ENCODE data around the gene CARD19. TPM values are rescaled to one million over a fixed set of nuclear protein-coding genes. Genes with fewer than 3 reads are reported as not detected.

Gene CARD19, protein sequence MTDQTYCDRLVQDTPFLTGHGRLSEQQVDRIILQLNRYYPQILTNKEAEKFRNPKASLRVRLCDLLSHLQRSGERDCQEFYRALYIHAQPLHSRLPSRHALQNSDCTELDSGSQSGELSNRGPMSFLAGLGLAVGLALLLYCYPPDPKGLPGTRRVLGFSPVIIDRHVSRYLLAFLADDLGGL
- 75.9 and 77.7 TPM in 2 replicates for total RNA-seq

DNA sequence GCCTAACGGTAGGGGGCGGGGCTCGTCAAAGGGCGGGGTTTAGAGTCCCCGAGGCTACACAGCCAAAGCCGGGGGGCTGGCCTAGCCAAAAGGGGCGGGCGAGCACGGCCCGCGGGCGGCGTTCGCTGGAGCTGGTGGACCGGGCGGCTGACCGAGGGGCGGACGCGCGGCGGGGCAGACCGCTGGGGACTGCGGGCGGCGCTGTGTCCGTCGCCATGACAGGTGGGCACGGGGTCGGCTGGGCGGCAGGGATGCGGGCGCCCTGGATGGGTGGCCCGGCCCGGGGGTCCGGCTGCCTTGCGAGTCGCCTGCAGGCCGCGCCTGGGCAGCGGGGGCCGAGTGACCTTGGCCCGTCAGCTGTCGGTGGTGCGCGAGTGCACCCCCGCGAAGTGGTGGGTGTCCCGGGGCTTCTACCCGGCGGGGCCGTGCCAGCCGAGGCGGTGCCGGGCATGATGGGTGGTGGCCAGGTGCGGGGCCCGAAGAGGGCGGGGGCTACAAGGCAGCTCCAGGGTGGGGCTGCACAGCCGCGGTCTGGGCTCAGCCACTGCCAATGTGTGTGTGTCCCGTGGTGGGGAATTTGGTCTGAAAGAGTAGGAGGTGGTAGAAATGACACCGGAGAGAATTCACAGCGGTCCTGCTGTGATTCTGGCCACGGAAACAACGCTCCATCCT lies at the start of gene CARD19:
TSS of gene CARD19 (plus strand) at position 87 of the 672 bp plus-strand sequence. CDS start at position 216, 129 bp downstream.

DNA sequence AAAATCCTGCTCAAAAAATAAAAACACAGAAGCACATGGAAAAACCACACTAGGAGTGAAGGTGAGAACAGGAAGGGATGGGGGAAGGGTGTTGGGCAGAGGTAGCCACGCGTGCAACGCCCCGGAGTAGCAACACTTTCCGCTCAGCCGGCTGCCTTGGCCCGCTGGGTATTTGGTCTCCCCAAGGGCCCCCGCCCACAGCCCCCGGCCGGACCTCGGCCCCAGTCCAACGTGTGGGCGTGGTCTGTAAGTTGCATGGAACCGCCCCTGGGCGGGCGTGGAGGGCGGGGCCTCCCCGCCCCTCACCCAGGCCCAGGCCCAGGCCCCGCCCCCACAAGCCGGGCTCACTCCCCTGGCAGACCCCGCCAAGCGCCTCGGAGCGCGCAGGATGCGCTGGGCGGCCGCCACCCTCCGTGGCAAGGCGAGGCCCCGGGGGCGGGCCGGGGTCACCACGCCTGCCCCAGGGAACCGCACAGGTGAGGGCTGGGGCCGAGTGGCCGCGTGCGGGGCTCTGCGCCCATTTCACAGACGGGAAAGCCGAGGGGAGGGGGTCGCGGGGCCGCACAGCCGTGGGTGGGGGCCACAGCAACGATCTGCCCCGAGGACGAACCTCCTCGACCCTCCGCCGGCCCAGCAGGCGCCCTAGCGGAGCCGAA lies 37.5 kb upstream of the CARD19 start, which contains the start of gene SUSD3:
TSS of gene SUSD3 (plus strand) at position 347 of the 656 bp plus-strand sequence. CDS start at position 389, 42 bp downstream.

DNA sequence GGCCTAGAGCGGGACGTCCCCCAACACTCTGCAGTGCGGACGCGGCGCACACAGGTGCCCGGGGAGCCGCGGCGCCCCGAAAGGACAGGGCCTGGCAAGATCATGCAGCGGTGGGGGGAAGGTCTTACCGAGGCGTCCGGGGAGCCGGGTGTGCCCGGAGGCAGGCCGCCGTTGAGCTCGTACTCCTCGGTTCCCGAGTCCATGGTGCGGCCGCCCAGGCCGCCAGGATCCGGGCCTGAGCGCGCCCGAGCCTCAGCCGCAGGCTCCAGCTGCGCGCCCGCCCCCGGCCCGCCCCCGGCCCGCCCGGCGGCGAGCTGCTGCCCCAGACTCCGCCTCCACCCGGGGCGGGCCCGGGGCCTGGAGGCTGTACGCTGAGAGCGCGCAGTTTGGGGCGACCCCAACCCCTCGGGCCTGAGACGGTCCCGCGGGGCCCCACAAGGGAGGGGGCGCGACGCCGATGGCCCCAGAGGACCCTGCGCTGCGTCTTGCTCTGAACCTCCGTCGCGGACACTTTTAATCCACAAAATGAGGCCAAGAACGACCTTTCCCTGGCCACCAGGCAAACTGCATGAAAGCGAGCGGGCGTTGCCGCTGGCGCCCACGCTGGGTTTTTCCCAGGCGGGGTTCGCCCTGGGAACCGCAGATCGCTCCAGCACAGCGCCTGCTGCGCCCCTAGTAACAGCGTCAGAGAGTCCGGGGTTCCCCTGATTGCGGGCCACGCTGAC lies 38.2 kb downstream of the CARD19 start, which contains the start of gene NINJ1:
TSS of gene NINJ1 (minus strand) at position 237 of the 725 bp plus-strand sequence. CDS start at position 203, 34 bp downstream.

Other genes starting within 250 kb of the CARD19 start
- 3.4 and 4.9 TPM in 2 replicates for gene ZNF484, start 218.2 kb upstream of the CARD19 start, total RNA-seq
- 1.5 and 2.2 TPM in 2 replicates for gene FGD3, start 148.7 kb upstream of the CARD19 start, total RNA-seq
- not detected in 2 replicates for gene SUSD3, start 37.5 kb upstream of the CARD19 start, total RNA-seq
- gene NINJ1, start 38.0 kb downstream of the CARD19 start, total RNA-seq: 24.2 and 43.9 TPM in 2 replicates
- 0.23 and 0.71 TPM in 2 replicates for gene WNK2, start 87.9 kb downstream of the CARD19 start, total RNA-seq

All from airway epithelial cell (primary cell).